Mesendoderm (in vitro differentiated cells): ENCODE data around the gene PDE3A.

Experiments used
- DNase-seq: peaks from one replicate; pipeline ENCODE4 v3.0.0; 2013
- H2AK5ac ChIP-seq: 2 replicates; pipeline ENCODE4 v1.6.1; 2013; ENCODE audit warnings: low read length, inconsistent platforms
- H2BK120ac ChIP-seq: 2 replicates; pipeline ENCODE4 v1.6.1; 2013; ENCODE audit warnings: low read depth, mild to moderate bottlenecking, low read length, moderate library complexity, mixed read lengths
- H2BK15ac ChIP-seq: replicated peaks from 2 replicates; pipeline ENCODE4 v1.6.1; 2013; ENCODE audit warnings: low read depth, mild to moderate bottlenecking, moderate library complexity
- H2BK5ac ChIP-seq: 2 replicates; pipeline ENCODE4 v1.6.1; 2013; ENCODE audit warnings: low read length, inconsistent platforms
- H3K18ac ChIP-seq: 2 replicates; pipeline ENCODE4 v1.6.1; 2013; ENCODE audit warnings: mild to moderate bottlenecking, low read length, mixed read lengths
- H3K23ac ChIP-seq: one replicate; pipeline ENCODE4 v1.6.1; 2013; ENCODE audit warnings: low read length
- H3K27ac ChIP-seq: 2 replicates; pipeline ENCODE4 v1.5.1; 2013; ENCODE audit warnings: low read depth, mild to moderate bottlenecking, inconsistent platforms, low read length, moderate library complexity
- H3K27me3 ChIP-seq: 2 replicates; pipeline ENCODE4 v1.6.1; 2013; ENCODE audit warnings: low read length, control low read depth, mild to moderate bottlenecking, inconsistent platforms; ENCODE audit not compliant: insufficient read depth, poor library complexity
- H3K36me3 ChIP-seq: 2 replicates; pipeline ENCODE4 v1.6.1; 2013; ENCODE audit warnings: low read length, inconsistent platforms; ENCODE audit not compliant: control insufficient read depth, insufficient read depth
- H3K4ac ChIP-seq: one replicate; pipeline ENCODE4 v1.6.1; 2013; ENCODE audit warnings: low read depth, mild to moderate bottlenecking, low read length, moderate library complexity
- H3K4me1 ChIP-seq: 2 replicates; pipeline ENCODE4 v1.6.1; 2013; ENCODE audit warnings: low read depth, low read length, inconsistent platforms; ENCODE audit not compliant: control insufficient read depth
- H3K4me2 ChIP-seq: 2 replicates; pipeline ENCODE4 v1.6.1; 2013; ENCODE audit warnings: low read length
- H3K4me3 ChIP-seq: 2 replicates; pipeline ENCODE4 v1.5.1; 2013; ENCODE audit warnings: mild to moderate bottlenecking, low read length
- H3K56ac ChIP-seq: one replicate; pipeline ENCODE4 v1.6.1; 2013; ENCODE audit warnings: low read length
- H3K79me1 ChIP-seq: 2 replicates; pipeline ENCODE4 v1.6.1; 2013; ENCODE audit warnings: low read length, inconsistent platforms
- H3K79me2 ChIP-seq: 2 replicates; pipeline ENCODE4 v1.6.1; 2013; ENCODE audit warnings: mild to moderate bottlenecking, low read length; ENCODE audit not compliant: control insufficient read depth, insufficient read depth
- H3K9ac ChIP-seq: 2 replicates; pipeline ENCODE4 v1.6.1; 2013; ENCODE audit warnings: low read length, inconsistent platforms
- H4K5ac ChIP-seq: one replicate; pipeline ENCODE4 v1.6.1; 2013; ENCODE audit warnings: low read length
- H4K8ac ChIP-seq: one replicate; pipeline ENCODE4 v1.6.1; 2013; ENCODE audit warnings: low read depth, mild to moderate bottlenecking, control low read depth, low read length, moderate library complexity
- WGBS: extraction: QIAGEN DNeasy Blood & Tissue Kit; methylation state at CpG from one replicate; pipeline ENCODE4 v1.1.7; 2013; ENCODE audit warnings: low lambda C conversion rate, missing lambda C conversion rate; ENCODE audit not compliant: insufficient coverage; ENCODE audit errors: extremely low coverage; 5-methylcytosine and 5-hydroxymethylcytosine counted together

The PDE3A gene

DNA sequence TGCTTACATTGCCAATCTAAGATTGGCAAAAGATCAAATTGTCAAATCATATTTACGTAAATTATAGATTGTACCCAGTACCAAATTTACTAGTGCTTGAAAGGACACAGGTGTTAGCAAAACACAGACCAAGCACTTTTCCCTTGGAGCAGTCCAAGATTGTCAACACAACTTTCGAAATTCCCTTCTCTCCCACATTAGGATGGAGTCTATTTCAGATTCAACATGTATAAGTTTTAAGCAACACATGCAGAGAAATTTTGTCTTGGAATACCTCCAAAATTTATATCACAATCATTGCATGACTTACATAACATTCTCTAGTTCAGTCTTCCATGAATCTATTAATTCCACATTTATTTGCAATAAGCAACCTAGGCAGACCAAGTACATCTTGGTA, 251.9 kb downstream of the PDE3A start:
- no peak overlapping the region for H2BK120ac ChIP-seq
- no peaks in the 10 kb centered on the region for H3K36me3 ChIP-seq
- no peaks in the 10 kb centered on the region for H3K27me3 ChIP-seq
- no peaks in the 10 kb centered on the region for H3K4me1 ChIP-seq
- H2BK15ac ChIP-seq: no peak overlapping the region
- no peak overlapping the region for H3K27ac ChIP-seq
- DNase-seq: no peak
- no peak overlapping the region for H3K4me3 ChIP-seq
- WGBS: no CpG with 5 or more reads among the region's 2 CpGs
- H3K4ac ChIP-seq: no peak overlapping the region
- H3K79me2 ChIP-seq: no peaks in the 10 kb centered on the region
- no peak overlapping the region for H4K5ac ChIP-seq
- no peak overlapping the region for H3K9ac ChIP-seq
- no peak overlapping the region for H4K8ac ChIP-seq
- H2BK5ac ChIP-seq: no peak overlapping the region
- no peak overlapping the region for H3K23ac ChIP-seq
- H3K79me1 ChIP-seq: no peaks in the 10 kb centered on the region
- no peak overlapping the region for H3K18ac ChIP-seq
- H2AK5ac ChIP-seq: no peak overlapping the region
- H3K56ac ChIP-seq: no peak overlapping the region
- H3K4me2 ChIP-seq: no peak overlapping the region

DNA sequence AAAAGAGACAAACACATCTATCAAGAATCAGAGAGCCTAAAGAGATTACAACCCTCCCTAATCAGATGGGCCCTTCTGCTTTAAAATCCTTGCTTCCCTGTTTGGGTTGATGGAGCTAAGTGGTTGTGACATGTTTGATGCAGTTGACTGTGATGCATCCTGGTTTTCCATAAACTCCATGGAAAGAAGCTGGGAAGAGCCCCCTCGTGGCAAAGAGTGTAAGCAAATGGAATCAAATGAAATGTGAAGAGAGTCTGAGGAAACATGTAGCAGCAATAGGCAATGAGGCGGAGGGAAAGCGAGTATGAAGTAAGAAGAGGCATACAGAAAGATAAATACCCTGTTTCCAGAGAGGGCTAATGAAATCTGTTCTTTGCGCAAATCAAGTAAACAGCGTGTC, 256.4 kb downstream of the PDE3A start:
- H3K27ac ChIP-seq: no peak overlapping the region
- no peak overlapping the region for H3K23ac ChIP-seq
- no peak overlapping the region for H3K18ac ChIP-seq
- no CpG with 5 or more reads among the region's 5 CpGs for WGBS
- H4K8ac ChIP-seq: no peak overlapping the region
- no peaks in the 10 kb centered on the region for H3K27me3 ChIP-seq
- no peaks in the 10 kb centered on the region for H3K36me3 ChIP-seq
- H3K79me1 ChIP-seq: no peaks in the 10 kb centered on the region
- no peaks in the 10 kb centered on the region for H3K4me1 ChIP-seq
- H2BK120ac ChIP-seq: no peak overlapping the region
- no peak overlapping the region for H2BK5ac ChIP-seq
- no peak overlapping the region for H2BK15ac ChIP-seq
- no peak overlapping the region for H2AK5ac ChIP-seq
- no peak overlapping the region for H3K9ac ChIP-seq
- H3K56ac ChIP-seq: no peak overlapping the region
- no peak overlapping the region for H3K4ac ChIP-seq
- H3K79me2 ChIP-seq: no peaks in the 10 kb centered on the region
- no peak overlapping the region for H4K5ac ChIP-seq
- H3K4me3 ChIP-seq: no peak overlapping the region
- H3K4me2 ChIP-seq: no peak overlapping the region
- peak; percentile 82 for DNase-seq

DNA sequence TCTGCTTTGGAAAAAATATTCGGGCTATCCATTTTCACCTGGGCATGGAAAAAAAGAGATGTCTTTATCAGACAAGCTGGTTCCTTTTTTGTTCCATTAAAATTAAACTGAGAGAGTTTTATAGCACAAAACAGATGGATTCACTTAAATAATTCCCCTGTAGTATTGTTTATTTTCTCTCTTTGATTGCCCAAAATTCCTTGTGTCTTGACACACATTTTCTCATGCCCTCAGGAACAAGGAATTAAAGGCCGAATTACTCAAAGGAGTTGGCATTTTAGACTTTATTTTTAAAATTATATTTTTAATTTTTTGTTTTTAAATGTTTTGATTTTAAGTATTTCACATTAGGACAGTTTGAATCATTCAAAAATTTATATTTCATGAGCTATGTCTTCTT, 257.2 kb downstream of the PDE3A start:
- no peaks in the 10 kb centered on the region for H3K27me3 ChIP-seq
- H3K79me1 ChIP-seq: no peaks in the 10 kb centered on the region
- no peak overlapping the region for H3K4me3 ChIP-seq
- DNase-seq: no peak
- no peak overlapping the region for H3K4me2 ChIP-seq
- H4K8ac ChIP-seq: no peak overlapping the region
- H3K56ac ChIP-seq: no peak overlapping the region
- H3K18ac ChIP-seq: no peak overlapping the region
- H2AK5ac ChIP-seq: no peak overlapping the region
- H3K4me1 ChIP-seq: no peaks in the 10 kb centered on the region
- no peak overlapping the region for H2BK15ac ChIP-seq
- H3K23ac ChIP-seq: no peak overlapping the region
- H3K9ac ChIP-seq: no peak overlapping the region
- no peak overlapping the region for H3K4ac ChIP-seq
- H2BK120ac ChIP-seq: no peak overlapping the region
- no peaks in the 10 kb centered on the region for H3K79me2 ChIP-seq
- H2BK5ac ChIP-seq: no peak overlapping the region
- no peak overlapping the region for H4K5ac ChIP-seq
- H3K36me3 ChIP-seq: no peaks in the 10 kb centered on the region
- no peak overlapping the region for H3K27ac ChIP-seq
- no CpG with 5 or more reads among the region's 2 CpGs for WGBS

DNA sequence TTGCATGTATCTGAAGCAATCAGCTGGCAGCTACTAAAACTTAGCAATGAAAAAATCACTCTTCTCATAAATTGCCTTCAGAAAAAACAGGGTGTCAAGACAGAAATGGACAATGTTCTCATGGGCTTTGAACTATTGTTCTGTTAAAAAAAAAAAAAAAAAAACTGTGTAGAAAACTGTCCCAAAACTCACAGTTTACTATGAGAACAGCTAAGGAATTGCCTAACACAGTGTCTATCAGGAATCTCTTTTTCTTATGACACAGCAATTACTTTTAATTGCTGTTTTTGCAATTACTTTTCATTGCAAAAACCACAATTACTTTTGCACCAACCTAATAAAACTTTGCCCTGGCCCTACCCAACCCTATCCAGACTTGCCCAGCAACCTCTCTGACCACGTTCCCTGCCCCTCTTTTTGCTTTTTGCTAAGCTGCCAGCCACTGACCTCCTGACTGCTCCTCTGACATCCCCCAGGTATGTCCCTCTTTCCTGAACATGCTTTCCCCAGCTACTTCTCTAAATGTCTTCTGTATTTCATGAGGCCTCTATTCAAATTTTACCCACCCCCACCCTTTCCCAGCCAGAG, 258.8 kb downstream of the PDE3A start:
- H3K23ac ChIP-seq: no peak overlapping the region
- H3K79me2 ChIP-seq: no peaks in the 10 kb centered on the region
- no peak overlapping the region for H2BK5ac ChIP-seq
- H3K9ac ChIP-seq: no peak overlapping the region
- no peak overlapping the region for H2BK120ac ChIP-seq
- H3K4ac ChIP-seq: no peak overlapping the region
- no peak overlapping the region for H4K5ac ChIP-seq
- H2BK15ac ChIP-seq: no peak overlapping the region
- no peak overlapping the region for H3K4me2 ChIP-seq
- DNase-seq: no peak
- no peaks in the 10 kb centered on the region for H3K4me1 ChIP-seq
- no peaks in the 10 kb centered on the region for H3K27me3 ChIP-seq
- H3K56ac ChIP-seq: no peak overlapping the region
- no peak overlapping the region for H3K18ac ChIP-seq
- H3K79me1 ChIP-seq: no peaks in the 10 kb centered on the region
- no peak overlapping the region for H2AK5ac ChIP-seq
- H4K8ac ChIP-seq: peak overlapping the region; percentile 56
- WGBS: no CpG with 5 or more reads among the region's 1 CpG
- no peaks in the 10 kb centered on the region for H3K36me3 ChIP-seq
- H3K27ac ChIP-seq: no peak overlapping the region
- H3K4me3 ChIP-seq: no peak overlapping the region

DNA sequence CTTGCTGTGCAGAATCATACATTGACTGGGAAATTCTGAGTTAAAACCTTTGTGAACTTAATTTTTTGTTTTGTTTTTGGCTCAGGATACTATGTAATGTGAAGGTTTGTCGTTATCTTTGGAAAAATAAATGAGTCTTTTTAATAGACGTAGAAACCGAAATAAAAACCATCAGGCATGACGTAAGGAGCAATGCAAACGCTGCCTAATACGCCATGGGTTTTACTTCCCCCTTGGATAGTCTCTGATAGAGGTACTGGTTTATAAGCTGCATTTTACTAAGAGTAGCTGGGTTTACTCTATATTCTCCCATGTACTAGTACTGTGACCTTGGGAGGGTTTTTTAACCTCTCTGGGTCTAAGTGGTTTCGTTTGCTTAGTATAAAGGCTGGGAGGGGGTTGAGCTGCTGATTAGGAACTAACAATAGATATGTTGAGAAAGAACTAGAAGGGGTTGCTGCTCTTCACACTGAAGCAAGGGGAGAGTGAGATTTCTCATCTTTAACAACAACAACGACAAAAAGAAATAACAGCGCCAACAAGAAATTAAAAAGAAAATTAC, 260.0 kb downstream of the PDE3A start:
- no peak overlapping the region for H3K27ac ChIP-seq
- WGBS: 100% methylated on average over 1 of the region's 9 CpGs
- H3K4me3 ChIP-seq: no peak overlapping the region

DNA sequence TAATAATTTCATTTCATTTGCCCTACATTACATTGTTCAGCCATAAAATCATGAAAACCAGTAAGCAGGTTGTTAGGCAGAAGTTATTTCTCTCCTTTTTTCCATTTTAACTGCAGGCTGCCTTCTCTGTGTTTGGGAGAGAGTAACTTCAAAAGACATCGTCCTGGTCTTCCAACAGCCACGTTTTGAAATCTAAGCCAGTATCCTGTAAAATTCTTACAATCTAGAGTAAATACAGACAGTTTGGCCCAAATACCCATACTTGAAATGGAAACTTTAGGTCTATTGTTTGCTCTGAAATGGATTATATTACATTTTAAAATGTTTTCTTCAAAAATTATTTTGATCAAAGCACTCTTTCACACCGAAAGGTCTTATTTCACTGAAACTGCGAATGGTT, 260.7 kb downstream of the PDE3A start:
- no peak overlapping the region for H3K4me3 ChIP-seq
- H3K23ac ChIP-seq: no peak overlapping the region
- H4K8ac ChIP-seq: no peak overlapping the region
- H2BK15ac ChIP-seq: no peak overlapping the region
- no peaks in the 10 kb centered on the region for H3K79me1 ChIP-seq
- DNase-seq: no peak
- H3K9ac ChIP-seq: no peak overlapping the region
- no peaks in the 10 kb centered on the region for H3K4me1 ChIP-seq
- no peak overlapping the region for H4K5ac ChIP-seq
- WGBS: no CpG with 5 or more reads among the region's 4 CpGs
- no peaks in the 10 kb centered on the region for H3K79me2 ChIP-seq
- no peak overlapping the region for H3K18ac ChIP-seq
- no peak overlapping the region for H3K4ac ChIP-seq
- H3K36me3 ChIP-seq: no peaks in the 10 kb centered on the region
- no peak overlapping the region for H3K56ac ChIP-seq
- H3K4me2 ChIP-seq: no peak overlapping the region
- H2BK120ac ChIP-seq: no peak overlapping the region
- H3K27me3 ChIP-seq: no peaks in the 10 kb centered on the region
- H2AK5ac ChIP-seq: no peak overlapping the region
- H2BK5ac ChIP-seq: no peak overlapping the region
- no peak overlapping the region for H3K27ac ChIP-seq

More for the DNA sequence above, 260.0 kb downstream of the PDE3A start:
- H4K8ac ChIP-seq: no peak overlapping the region
- H2BK5ac ChIP-seq: no peak overlapping the region
- H3K4me2 ChIP-seq: no peak overlapping the region
- H3K4me1 ChIP-seq: no peaks in the 10 kb centered on the region
- H3K79me2 ChIP-seq: no peaks in the 10 kb centered on the region
- H3K56ac ChIP-seq: no peak overlapping the region
- H3K36me3 ChIP-seq: no peaks in the 10 kb centered on the region
- no peak overlapping the region for H2BK15ac ChIP-seq
- H2AK5ac ChIP-seq: no peak overlapping the region
- H3K23ac ChIP-seq: no peak overlapping the region
- peak; percentile 29 for DNase-seq
- no peak overlapping the region for H3K18ac ChIP-seq
- no peak overlapping the region for H2BK120ac ChIP-seq
- no peak overlapping the region for H4K5ac ChIP-seq
- no peaks in the 10 kb centered on the region for H3K27me3 ChIP-seq
- no peaks in the 10 kb centered on the region for H3K79me1 ChIP-seq
- no peak overlapping the region for H3K4ac ChIP-seq
- H3K9ac ChIP-seq: no peak overlapping the region
